ENCODE data around the gene ZNF664. TPM values are rescaled to one million over a fixed set of nuclear protein-coding genes. Genes with fewer than 3 reads are reported as not detected.

Gene ZNF664
- total RNA-seq, 1 experiment from 2014 or later, result 60.3 TPM

GRCh38 chr12:124011435-124012115, 38.6 kb downstream of the ZNF664 start:
- Histone ChIP-seq H3K27me3 (ENCODE audit: control insufficient read depth, insufficient read depth, low read length) (no peaks in the 10 kb centered on the region), H3K36me3 (replicated peaks; ENCODE audit: control insufficient read depth, insufficient read depth, low read length) (peaks cover 4% of the 10 kb centered on the region), H3K4me3 (ENCODE audit: insufficient read depth, low read depth, low read length) (no peak overlapping the region)
- DNase-seq, result no peak

DNA sequence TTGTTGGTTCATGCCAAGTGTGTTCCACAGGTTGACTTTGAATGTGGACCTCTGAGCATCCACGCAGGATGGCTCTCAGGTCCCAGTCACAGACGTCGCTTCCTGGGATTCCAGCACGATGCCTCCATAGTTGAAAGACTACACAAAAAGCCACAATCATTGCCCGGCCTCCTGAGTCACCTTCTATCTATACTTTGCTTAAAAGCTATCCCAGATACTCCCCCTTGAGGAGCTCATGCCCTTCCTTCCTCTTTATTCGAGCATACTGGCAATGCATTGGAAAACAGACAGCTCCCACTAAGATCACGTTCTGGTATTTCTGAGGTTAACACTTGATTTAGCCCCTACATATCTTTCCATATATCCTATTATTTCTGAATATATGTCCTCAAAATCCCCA, 40.1 kb downstream of the ZNF664 start:
- no peak for DNase-seq
- H3K36me3 ChIP-seq (replicated peaks; ENCODE audit: control insufficient read depth, insufficient read depth, low read length), result peaks cover 4% of the 10 kb centered on the region
- H3K4me3 ChIP-seq (ENCODE audit: insufficient read depth, low read depth, low read length), result no peak overlapping the region
- no peaks in the 10 kb centered on the region for H3K27me3 ChIP-seq (ENCODE audit: control insufficient read depth, insufficient read depth, low read length)

- DNase-seq, result no peak
- no peaks in the 10 kb centered on the region for H3K27me3 ChIP-seq (ENCODE audit: control insufficient read depth, insufficient read depth, low read length)
- H3K36me3 ChIP-seq (replicated peaks; ENCODE audit: control insufficient read depth, insufficient read depth, low read length), result peaks cover 4% of the 10 kb centered on the region
- H3K4me3 ChIP-seq (ENCODE audit: insufficient read depth, low read depth, low read length), result no peak overlapping the region
Measured at GRCh38 chr12:124015494-124016461, 42.8 kb downstream of the ZNF664 start.

DNA sequence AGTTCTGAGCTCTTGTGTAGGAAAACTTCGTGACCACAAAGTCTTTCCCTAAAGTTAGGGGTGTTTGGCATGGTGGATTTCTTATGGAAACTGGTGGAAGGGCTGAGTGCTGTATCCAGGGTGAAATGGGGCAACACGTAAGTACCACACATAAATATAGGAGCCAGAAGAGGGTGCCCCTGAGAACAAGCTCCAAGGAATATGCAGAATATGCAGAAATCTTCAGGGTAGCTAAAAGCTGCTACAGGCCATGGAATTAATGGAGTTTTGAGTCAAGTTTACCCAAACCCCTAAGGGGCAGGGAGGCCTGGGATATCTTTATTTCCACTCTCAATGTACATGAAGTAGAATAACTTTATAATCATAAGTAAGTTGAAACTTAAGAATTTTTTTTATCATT, 44.0 kb downstream of the ZNF664 start:
- H3K27me3 ChIP-seq (ENCODE audit: control insufficient read depth, insufficient read depth, low read length), result no peaks in the 10 kb centered on the region
- no peak for DNase-seq
- H3K36me3 ChIP-seq (replicated peaks; ENCODE audit: control insufficient read depth, insufficient read depth, low read length), result peaks cover 4% of the 10 kb centered on the region
- H3K4me3 ChIP-seq (ENCODE audit: insufficient read depth, low read depth, low read length), result no peak overlapping the region

DNA sequence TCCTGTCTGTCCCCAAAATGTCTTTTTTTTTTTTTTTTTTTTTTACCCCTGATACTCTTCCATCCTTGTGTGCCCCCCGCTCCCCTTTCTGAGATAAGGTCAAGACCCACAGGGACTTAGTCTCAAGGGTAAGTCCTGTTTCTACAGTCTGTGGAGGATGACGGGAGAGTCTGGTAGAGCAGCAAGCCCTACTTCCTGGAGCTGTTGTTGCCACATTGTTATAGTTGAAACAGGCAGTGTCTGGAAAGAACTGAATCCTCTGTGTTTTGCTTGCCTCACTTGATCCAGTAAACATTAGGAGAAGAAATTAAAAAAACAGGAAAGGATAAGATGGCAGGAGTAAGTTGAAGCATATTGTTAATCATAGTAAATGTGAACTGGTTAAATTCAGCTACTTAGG, 45.5 kb downstream of the ZNF664 start:
- no peak for DNase-seq
- Histone ChIP-seq H3K4me3 (ENCODE audit: insufficient read depth, low read depth, low read length) (no peak overlapping the region), H3K27me3 (ENCODE audit: control insufficient read depth, insufficient read depth, low read length) (no peaks in the 10 kb centered on the region), H3K36me3 (replicated peaks; ENCODE audit: control insufficient read depth, insufficient read depth, low read length) (no peaks in the 10 kb centered on the region)

DNA sequence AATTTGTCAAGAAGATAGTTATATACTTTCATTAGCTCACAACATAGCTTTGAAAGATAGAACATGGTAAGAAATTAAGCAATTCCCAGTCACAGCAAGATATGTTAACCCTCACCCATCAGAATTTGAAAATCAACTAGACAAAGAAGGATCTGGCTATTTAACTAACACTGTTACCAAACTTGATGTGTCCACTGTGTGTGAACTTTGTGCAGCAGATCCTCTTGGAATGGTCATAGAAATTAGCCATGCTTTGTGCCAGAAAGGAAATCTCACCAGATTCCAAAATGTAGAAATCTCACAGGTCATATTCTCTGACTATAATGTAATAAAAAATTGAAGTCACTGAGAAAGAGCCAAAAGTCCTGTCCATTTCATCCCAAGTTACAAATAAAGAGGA, 46.1 kb downstream of the ZNF664 start:
- DNase-seq, result no peak
- H3K36me3 ChIP-seq (replicated peaks; ENCODE audit: control insufficient read depth, insufficient read depth, low read length), result no peaks in the 10 kb centered on the region
- no peaks in the 10 kb centered on the region for H3K27me3 ChIP-seq (ENCODE audit: control insufficient read depth, insufficient read depth, low read length)
- H3K4me3 ChIP-seq (ENCODE audit: insufficient read depth, low read depth, low read length), result no peak overlapping the region

DNA sequence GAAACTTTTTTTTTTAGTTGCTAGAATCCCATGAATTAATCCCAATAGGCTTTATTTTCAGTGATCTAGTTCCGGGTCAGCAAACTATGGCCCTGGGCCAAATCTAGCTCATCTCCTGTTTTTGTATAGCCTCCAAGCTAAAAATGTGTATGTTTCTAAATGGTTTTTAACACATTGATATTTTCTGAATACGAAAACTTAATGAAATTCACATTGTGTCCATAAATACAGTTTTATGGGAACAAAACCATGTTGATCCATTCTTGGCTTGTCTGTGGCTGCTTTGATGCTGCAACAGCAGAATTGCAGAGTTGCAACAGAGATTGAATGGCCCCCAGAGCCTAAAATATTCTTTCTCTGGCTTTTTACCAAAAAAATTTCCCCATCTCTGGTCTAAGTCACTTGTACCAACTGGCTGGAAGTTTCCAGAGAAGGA, 47.5 kb downstream of the ZNF664 start:
- Histone ChIP-seq H3K27me3 (ENCODE audit: control insufficient read depth, insufficient read depth, low read length) (no peaks in the 10 kb centered on the region), H3K4me3 (ENCODE audit: insufficient read depth, low read depth, low read length) (no peak overlapping the region), H3K36me3 (replicated peaks; ENCODE audit: control insufficient read depth, insufficient read depth, low read length) (no peaks in the 10 kb centered on the region)
- DNase-seq, result no peak

- DNase-seq, result no peak
- Histone ChIP-seq H3K4me3 (ENCODE audit: insufficient read depth, low read depth, low read length) (no peak overlapping the region), H3K27me3 (ENCODE audit: control insufficient read depth, insufficient read depth, low read length) (no peaks in the 10 kb centered on the region), H3K36me3 (replicated peaks; ENCODE audit: control insufficient read depth, insufficient read depth, low read length) (no peaks in the 10 kb centered on the region)
Measured at GRCh38 chr12:124021007-124021406, 48.0 kb downstream of the ZNF664 start.

GRCh38 chr12:124022161-124022560, 49.1 kb downstream of the ZNF664 start:
- H3K27me3 ChIP-seq (ENCODE audit: control insufficient read depth, insufficient read depth, low read length), result no peaks in the 10 kb centered on the region
- H3K4me3 ChIP-seq (ENCODE audit: insufficient read depth, low read depth, low read length), result no peak overlapping the region
- no peaks in the 10 kb centered on the region for H3K36me3 ChIP-seq (replicated peaks; ENCODE audit: control insufficient read depth, insufficient read depth, low read length)
- no peak for DNase-seq

DNA sequence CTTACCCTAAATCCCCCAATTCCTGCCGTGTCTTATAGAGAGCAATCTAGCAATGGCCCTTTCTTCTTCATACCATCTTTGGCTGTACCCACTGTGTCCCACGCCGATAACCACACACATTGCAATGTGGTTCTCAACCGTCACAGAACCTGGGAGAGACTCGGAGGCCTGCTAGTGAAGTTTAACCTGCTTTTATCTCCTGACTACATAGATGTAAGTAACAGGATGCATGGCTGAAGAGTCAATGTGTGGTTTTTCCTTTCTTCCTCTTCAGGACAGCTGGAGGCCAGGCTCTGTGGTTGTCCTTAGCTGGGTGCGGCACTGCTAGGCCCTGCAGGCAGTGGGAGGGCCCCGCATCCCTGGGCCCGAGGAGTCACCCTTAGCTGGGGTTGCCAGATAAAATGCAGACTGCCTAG, 51.3 kb downstream of the ZNF664 start:
- no peaks in the 10 kb centered on the region for H3K27me3 ChIP-seq (ENCODE audit: control insufficient read depth, insufficient read depth, low read length)
- no peak overlapping the region for H3K4me3 ChIP-seq (ENCODE audit: insufficient read depth, low read depth, low read length)
- DNase-seq, result no peak
- no peaks in the 10 kb centered on the region for H3K36me3 ChIP-seq (replicated peaks; ENCODE audit: control insufficient read depth, insufficient read depth, low read length)

DNA sequence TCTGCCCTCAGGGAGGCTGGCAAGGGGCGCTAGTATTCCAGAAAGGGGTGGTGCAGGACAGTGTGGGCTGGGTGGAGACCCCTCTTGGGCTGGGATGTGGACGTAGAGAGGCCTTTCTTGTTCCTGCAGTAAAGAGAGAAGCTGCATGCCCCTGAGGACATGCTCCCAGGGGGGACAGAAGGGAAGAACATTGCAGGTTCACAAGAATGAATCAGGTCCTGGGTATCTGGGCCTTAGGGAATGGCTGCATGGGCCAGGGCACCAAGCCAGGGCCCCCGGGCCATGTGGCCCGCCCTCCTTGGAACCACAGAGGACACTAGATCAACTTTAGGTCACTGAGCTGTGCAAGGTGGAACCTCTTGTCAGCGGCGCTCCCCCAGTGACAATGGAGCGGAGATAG, 51.8 kb downstream of the ZNF664 start:
- Histone ChIP-seq H3K27me3 (ENCODE audit: control insufficient read depth, insufficient read depth, low read length) (no peaks in the 10 kb centered on the region), H3K4me3 (ENCODE audit: insufficient read depth, low read depth, low read length) (no peak overlapping the region), H3K36me3 (replicated peaks; ENCODE audit: control insufficient read depth, insufficient read depth, low read length) (no peaks in the 10 kb centered on the region)
- no peak for DNase-seq

DNA sequence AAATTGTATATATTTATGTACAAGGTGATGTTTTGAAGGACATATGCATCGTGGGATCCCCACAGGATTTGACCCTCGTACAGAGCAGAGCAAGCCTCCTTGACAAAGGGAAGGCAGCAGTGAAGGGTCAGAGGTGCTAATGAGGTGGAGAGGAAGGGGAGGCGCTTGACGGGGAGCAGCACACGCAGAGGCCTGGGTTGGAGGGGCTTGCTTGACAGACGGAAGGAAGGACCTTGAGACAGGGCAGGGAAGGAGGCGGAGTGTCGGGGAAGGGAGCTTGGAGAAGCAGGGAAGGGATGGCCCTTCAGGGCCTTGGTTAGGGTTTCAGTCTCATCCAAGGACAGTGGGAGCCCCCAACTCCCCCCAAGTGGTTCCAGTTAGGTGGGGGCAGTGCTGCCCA, 52.6 kb downstream of the ZNF664 start:
- no peak overlapping the region for H3K4me3 ChIP-seq (ENCODE audit: insufficient read depth, low read depth, low read length)
- no peaks in the 10 kb centered on the region for H3K27me3 ChIP-seq (ENCODE audit: control insufficient read depth, insufficient read depth, low read length)
- H3K36me3 ChIP-seq (replicated peaks; ENCODE audit: control insufficient read depth, insufficient read depth, low read length), result no peaks in the 10 kb centered on the region
- DNase-seq, result peak; percentile 71

DNA sequence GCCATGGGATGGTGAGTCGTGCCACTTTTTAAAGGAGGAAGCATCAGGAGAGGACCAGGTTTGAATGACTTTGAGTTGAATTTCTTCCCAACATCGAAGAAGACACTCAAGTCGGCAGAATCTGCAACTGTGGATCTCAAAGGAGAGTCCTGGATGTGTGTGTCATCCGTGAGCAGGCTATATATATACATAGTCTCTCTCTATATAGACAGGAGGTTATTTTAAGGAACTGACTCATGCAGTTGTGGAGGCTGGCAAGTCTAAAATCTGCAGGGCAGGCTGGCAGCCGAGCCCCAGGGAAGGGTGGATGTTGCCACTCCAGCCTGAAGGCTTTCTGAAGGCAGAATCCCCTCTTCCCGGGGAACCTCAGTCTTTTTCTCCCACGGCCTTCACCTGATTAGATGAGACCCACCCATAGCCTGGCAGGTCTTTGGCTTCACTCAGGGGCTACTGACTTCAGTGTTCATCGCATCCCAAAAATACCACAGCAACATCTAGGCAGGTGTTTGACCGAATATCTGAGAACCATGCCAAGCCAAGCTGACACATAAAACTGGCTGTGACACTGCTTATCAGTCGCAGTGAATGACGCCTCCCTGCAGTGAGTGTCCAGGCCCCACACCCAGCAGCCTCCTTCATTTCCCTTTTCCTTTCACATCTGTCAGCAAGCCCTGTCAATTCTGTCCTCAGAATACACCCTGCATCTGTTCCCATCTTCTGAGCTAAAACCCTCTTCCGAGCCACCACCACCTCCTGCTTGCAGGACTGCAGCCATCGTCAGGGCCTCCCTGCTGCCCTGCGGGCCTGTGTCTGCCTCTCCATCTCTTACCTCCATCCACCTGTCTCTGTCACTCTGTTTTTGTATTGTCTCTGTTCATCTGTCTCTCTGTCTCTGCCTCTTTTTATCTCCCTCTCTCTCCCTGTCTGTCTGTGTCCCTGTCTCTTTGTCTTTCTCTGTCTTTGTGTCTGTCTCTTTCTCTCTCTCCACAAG, 54.0 kb downstream of the ZNF664 start:
- DNase-seq, result no peak
- no peaks in the 10 kb centered on the region for H3K27me3 ChIP-seq (ENCODE audit: control insufficient read depth, insufficient read depth, low read length)
- no peak overlapping the region for H3K4me3 ChIP-seq (ENCODE audit: insufficient read depth, low read depth, low read length)
- H3K36me3 ChIP-seq (replicated peaks; ENCODE audit: control insufficient read depth, insufficient read depth, low read length), result no peaks in the 10 kb centered on the region
